GM21526 (cell line): ENCODE measurements around the gene RASEF.
"Not testable (repeated sequence)": the region's sequence is repeated elsewhere in the genome, so short reads cannot be mapped to it uniquely, and the experiment has no call there.

Source experiments
- ATAC-seq: cut with Tn5 transposase; IDR thresholded peaks from one replicate; pipeline ENCODE4 v1.9.1; 2021; ENCODE audit warnings: moderate library complexity; ENCODE audit not compliant: unreplicated experiment, low FRiP score

RASEF gene

DNA sequence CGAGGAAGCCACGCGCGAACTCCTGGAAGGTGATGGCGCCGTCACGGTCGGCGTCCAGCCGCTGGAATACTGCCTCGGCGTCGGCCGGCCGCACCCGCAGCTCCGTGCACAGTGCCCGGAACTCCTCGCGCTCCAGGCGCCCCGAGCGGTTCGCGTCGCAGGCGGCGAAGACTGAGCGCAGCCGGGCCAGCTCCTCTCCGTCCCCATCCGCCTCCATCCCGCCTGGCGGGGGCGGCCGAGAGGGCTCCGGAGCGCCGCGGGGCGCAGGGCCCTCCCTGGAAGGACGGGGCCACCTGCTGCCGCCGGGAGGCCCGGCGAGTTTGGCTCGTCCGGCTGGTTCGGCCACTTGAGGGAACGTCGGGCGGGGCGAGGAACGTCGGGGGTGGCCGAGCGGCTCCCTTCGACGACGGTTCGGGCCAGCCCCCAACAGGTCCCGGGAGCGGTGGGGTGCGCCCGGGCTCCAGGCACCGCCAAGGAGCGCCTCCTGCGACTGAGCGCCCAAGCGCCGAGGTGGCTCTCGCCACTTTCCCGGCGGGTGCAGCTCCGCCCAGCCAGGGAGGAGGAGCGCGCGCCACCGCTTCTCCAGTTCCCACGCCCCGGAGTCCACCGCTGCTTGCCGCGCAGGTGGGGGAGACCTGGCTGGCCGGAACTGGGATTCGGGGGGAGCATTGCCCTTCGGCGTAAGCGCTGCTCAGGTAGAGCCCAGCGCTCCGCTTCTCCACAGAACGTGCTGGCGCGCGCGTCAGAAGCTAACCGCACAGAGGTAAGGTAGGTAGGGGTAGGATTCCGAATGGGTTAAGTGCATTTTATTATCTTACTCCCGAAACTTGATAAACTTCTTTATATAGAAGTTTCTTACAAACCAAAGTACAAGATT is at the start of gene RASEF:
RASEF (minus strand) TSS at position 492 of the 877 bp plus-strand sequence; CDS start at position 217, 275 bp downstream.
- ATAC-seq: no peak

DNA sequence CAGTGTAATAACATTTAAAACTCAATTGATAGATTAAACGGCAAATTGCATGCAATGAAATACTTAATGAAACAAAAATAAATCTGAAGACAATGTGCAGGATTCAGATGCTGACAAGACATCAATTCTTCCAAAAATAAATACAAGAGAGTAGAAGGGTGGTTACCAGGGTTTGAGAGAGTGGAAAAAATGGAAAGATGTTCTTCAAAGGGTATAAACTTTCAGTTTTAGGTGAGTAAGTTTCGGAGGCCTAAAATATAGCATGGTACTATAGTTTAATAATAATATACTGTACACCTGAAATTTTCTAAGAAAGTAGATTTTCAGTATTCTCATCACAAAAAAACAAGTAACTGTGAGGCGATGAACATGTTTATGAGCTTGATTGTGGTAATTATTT is 48.2 kb upstream of the RASEF start:
- no peak for ATAC-seq

DNA sequence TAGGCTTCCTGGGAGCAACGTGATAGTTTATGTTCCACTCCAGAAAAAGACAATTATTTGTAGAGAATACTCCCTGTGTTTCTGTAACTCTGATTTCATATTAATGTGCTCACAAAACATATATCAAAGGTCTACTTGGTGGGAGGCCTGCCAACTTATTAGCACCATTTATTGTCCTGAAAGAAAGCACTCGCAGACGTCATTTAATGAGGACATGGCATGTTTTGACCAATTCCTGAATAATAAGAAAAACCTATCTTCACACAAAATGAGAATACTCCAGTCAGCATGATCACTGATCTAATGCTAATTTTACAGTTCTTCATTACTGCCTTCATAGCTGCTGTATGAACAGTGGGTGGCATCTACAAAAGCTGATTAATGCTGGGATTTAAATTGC is 46.4 kb upstream of the RASEF start:
- ATAC-seq: no peak

DNA sequence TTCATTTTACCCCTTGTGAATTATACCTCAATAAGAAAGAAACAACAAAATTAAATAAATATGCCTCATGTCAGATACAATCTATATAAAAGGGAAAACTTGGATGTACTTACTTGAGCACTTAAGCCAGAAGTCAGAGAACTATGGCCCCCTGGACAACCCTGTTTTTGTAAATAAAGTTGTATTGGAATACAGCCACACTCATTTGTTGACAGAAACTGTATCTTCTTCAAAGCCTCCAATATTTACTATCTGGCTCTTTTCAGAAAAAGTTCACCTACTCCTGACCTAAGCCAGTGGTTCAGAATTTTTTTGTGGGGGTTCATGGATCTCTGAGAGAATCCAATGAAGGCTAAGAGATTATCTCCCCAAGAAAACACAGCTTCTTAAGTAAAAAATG is 45.3 kb upstream of the RASEF start:
- ATAC-seq: no peak

DNA sequence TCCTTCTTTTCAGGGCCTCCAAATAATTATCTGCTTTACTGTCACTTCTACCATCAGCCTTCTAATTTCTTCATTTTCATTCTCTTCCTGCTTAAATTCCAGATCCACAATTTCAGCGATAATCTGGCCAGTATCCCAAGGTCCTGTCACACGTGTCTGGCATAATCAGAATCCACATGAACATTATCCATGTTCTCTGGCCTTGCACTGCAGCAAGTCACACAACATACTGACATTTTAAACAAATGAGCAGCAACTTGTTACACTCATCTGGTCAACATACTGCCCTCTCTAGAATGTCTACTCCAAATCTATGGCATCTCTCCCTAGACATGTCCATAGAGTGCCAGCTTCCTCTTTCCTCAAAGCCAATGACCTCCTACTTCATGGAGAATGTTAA is 43.8 kb upstream of the RASEF start:
- ATAC-seq: no peak

DNA sequence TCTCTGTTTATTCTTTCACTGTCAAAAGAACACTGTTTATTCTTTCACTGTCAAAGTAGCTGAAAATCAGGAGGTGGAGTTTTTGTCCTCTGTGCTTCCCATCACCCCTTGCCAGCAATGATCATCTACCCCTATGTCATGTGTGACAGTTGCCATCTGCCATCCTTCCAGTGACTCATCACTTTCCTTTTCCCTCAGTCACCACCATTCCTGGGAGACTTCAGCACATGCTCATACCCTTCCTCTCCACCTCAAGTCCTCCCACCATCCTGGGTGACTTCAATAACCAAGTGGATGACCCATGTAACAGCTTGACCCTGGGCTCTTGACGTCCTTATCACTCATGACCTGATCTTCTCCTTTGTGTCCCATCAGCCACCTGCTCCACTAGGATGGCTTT is 43.3 kb upstream of the RASEF start:
- no peak for ATAC-seq

DNA sequence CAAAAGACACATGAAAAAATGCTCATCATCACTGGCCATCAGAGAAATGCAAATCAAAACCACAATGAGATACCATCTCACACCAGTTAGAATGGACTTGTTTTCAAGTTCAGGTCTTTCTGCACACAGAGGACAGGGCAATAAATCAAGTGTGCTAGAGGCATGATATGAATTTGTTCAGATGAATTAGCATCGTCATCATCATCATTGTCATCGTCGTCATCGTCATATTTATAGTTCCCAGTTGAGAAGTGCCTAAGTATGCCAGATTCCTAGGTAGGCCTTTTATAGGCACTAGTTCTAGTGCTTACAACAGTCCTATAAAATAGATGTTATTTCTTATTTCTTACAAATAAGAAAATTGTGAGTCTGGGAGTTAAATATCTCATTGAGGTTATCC is 34.7 kb upstream of the RASEF start:
- ATAC-seq: no peak

DNA sequence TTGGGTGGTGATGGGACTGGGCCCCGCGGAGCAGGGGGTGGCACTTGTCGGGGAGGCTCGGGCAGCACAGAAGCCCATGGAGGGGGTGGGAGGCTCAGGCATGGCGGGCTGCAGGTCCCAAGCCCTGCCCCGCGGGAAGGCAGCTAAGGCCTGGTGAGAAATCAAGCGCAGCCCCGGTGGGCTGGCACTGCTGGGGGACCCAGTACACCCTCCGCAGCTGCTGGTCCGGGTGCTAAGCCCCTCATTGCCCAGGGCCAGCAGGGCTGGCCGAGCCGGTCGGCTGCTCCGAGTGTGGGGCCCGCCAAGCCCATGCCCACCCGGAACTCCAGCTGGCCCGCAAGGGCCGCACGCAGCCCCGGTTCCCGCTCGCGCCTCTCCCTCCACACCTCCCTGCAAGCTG is 30.4 kb upstream of the RASEF start:
- ATAC-seq: not testable (repeated sequence)

DNA sequence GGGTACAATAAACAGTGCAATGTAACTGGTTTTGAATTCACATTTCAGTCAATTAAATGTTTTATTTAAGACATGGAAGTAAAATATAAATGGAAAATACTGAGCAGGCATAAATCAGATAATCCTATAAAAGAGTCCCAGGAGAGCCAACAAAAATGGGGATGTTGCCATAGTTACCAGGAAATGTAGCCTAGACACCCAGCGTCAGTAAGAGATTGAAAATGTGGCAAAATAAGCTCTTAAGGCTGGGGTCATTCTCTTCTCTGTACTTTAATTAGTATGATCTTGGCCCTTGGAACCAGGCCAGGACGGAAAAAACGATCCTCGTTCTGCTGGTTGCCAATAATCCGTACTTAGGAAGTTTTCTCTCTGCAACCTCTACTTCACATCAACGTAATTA is 18.9 kb upstream of the RASEF start:
- ATAC-seq: no peak

DNA sequence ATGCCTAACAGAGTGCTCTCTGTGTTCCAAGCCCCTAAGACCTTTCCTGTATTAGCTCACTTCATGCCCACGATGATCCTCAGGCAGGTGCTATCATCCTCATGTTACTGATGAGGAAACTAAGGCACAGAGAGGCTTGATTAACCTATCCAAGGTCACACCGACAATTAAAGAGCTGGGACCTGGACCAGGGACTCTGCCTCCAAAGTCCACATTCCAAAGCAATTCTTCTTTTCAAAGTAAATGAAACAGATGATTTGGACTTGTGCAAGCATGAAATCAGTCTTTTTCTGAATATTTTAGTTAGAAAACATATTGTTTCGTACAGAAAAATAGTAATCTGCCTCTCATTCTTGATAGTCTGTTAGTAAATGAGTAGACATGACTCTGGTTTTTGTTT is 18.1 kb upstream of the RASEF start:
- ATAC-seq: no peak

DNA sequence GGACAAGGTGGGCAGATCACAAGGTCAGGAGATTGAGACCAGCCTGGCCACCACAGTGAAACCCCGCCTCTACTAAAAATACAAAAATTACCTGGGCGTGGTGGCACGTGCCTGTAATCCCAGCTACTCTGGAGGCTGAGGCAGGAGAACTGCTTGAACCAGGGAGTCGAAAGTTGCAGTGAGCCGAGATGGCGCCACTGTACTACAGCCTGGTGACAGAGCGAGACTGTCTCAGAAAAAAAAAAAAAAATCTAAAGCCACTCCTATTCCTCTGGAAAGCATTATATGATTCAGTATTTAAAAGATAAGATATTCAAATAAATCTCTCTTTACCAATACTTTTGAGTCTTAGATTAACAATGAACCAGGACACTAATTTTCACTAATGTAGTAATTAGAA is 13.0 kb upstream of the RASEF start:
- ATAC-seq: not testable (repeated sequence)

DNA sequence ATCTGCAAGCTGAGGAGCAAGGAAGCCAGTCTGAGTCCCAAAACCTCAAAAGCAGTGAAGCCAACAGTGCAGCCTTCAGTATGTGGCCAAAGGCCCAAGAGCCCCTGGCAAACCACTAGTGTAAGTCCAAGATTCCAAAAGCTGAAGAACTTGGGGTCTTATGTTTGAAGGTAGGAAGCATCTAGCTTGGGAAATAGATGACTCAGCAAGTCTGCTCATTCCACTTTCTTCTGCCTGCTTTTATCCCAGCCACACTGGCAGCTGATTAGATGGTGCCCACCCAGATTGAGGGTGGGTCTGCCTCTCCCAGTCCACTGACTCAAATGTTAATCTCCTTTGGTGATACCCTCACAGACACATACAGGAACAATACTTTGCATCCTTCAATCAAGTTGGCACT is 9.6 kb upstream of the RASEF start:
- ATAC-seq: not testable (repeated sequence)

DNA sequence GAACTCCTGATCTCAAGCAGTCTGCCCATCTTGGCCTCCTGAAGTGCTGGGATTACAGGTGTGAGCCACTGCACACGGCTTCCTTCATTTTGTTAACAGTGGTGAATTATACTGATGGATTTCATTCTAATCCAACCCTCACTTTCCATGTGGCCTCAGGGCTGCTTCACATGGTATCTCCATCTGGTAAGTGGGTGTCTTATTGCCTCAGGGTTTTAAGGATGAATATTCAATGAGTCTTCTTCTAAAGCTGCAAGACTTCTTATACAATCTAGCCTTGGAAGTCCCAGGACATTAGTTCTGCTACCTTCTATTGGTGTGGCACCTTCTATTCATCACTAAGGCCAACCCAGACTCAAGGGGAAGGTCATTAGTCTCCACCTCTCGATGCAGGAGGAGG is 8.7 kb upstream of the RASEF start:
- no peak for ATAC-seq

DNA sequence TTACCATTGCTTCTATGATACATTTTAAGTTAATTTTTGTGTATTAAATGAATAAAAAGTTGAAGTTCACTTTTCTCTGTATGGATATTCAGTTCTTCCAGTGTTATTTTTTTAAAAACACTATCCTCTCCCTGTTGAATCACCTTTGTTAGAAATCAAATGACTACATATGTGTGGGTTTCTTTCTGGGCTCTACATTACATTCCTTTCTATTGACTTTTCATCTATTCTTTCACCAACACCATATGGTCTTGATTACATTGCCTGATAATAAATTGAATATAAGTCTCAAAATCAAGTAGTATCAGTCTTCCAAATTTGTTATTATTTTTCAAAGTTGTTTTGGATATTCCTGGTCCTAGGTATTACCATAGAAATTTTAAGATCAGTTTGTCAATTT is 7.3 kb upstream of the RASEF start:
- no peak for ATAC-seq

DNA sequence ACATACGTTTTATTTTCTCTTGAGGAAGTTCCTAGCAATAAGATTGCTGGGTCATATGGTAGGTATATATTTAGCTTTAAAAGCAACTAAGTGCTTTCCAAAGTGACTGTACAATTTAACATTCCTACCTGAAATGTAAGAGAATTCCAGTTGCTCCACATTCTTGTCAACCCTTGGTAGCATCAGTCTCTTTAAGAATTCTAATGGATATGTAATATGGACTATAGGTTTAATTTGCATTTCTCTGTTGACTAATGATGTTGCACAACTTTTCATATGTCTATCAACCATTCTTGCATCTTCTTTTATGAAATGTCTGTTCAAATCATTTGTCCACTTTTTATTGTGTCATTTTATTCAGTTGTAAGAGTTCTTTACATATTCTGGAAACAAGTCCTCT is 6.7 kb upstream of the RASEF start:
- no peak for ATAC-seq

DNA sequence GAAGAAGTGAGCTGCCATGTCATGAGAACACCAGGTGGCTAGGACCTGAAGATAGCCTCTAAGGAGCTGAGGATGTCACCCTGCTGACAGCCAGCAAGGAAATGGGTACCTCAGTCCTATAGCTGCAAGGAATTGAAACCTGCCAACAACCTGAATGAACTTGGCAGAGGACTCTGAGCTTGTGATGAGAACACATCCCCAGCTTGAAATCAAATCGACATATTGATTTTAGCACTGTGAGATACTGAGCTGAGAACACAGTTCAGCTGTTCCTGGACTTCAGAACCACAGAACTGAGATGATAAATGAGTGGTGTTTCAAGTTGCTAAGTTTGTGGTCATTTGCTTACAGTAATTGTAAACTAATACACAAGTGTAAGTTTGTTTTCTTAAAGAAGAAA is 5.5 kb upstream of the RASEF start:
- no peak for ATAC-seq

DNA sequence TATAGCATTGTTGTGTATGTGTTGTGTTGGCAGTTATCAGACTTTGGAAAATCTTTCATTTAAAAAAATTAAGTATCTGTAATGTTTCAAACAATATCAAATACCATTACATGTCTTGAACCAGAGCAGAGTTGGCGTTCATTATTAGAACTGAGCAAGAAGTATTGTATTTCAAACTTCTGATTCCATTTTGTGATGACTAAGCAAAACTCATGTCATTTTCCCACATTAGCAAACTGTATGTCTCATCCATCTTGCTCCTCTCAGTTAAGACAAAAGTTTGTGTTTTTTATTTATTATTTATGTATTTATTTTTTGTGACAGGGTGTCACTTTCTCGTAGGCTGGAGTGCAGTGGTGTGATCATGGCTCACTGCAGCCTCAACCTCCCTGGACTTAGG is 4.6 kb upstream of the RASEF start:
- ATAC-seq: no peak

DNA sequence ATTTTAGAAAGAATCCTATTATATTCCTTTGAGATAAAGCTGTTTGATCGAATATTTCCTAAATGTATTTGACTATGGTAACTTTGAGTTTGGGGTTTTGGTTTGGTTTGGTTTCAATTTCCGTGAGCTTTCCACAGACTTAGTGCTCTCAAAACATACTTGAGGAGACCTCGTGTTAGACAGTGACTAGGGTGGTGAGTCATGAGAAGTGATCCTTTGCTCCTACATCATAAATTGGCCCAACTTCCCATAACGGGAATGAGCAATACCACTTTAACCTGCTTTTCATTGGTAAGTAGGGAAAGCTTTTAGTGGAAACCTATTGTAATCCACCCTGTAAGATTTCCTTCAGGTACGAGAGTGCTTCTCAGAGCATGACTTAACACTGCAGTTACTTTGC is 3.8 kb upstream of the RASEF start:
- no peak for ATAC-seq

DNA sequence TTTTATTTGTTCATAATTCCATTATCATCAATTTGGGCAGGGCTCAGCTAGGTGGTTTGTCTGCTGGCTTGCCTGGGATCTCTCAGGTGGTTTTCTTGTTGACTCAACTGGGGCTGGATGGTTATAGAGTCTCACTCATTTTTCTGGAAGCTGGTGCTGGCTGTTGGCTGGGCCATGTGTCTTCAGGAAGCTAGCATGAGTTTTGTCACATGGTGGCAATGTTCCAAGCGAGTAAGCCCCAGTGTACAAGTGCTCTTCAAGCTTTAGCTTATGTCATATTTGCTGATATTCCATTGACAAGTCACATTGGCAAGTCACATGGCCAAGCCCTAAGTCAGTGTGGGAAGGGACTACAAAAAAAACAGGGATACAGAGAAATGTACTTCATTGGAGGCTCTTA is 2.3 kb upstream of the RASEF start:
- no peak for ATAC-seq

DNA sequence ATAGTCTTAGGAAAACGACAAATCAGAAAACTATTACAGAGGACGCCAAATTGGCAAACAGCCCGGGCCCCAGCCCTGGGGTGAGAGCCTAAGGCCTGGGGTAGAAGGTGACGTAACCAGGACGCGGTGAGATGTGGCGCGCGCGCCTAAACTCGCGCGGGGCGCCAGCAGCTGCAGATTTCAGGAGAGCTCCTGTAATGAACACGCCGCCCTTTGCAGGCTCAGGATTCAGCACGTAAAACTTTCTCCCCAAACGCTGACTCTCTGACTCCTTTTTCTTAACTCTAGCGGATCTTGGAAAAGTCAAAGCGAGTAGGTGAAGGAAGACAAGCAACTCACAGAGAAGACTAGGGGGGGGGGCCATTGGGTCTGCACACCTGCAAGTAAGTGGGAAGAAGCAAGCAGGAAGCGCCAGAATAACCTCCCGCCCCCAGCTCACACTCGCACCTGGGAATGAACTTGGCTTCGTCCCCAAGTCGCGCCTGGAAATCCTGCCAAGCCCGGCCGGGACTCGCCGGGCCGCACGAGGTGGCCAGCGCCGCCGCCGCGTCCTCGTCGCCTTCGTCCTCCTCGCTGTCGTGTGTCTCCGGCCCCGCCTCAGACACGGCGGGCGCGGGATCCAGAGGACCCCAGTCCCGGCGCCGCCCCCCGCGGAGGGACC is 822 bp downstream of the RASEF start:
- ATAC-seq: no peak

DNA sequence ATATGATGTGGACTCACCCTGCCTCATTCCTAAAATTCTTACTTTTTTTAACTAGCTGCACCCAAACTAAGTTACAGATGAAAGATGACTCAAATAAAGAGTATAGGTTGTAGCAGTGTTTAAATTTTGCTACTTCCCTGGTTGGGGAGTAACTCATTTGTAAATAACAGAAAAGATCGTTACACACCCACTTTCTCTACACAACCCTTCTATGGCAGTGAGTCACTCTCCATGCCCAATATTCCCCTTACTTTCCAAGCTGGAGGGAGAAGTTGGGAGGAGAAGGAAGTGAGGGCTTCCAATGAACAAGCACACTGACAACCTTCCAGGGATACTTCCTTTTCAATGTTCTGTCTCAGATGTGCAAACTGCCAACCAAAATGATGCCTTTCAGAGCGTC is 1.9 kb downstream of the RASEF start:
- no peak for ATAC-seq

DNA sequence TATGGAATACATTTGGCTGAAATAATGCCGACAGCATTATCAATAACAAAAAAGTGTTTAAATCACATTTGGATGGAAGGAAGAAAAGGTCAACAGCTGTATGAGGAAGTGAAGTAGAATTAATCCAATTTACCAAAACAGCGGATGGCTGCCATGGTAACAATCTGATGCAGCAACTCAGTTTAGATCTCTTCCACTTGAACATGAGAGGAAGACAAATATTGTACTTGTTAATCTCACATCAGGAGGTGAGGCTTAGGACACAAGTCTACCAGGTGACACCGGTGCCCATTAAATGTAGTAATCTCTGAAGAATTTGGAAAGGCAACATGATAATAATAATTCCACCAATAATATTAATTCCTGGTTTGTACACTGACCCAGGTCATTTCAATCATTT is 2.4 kb downstream of the RASEF start:
- ATAC-seq: no peak
